GM10266 (cell line): ENCODE data around the gene KIF13A.

ENCODE experiments used
- DNase-seq: peaks from one replicate; pipeline ENCODE4 v3.0.0; 2012; ENCODE audit errors: extremely low spot score
- CTCF ChIP-seq: IDR thresholded peaks from 2 replicates; pipeline ENCODE4 v1.5.1; 2012; ENCODE audit warnings: mild to moderate bottlenecking, low read depth; ENCODE audit not compliant: control insufficient read depth, insufficient read depth; ENCODE audit errors: missing control alignments

The KIF13A gene

GRCh38 chr6:17712576-17712975 lies 274.9 kb downstream of the KIF13A start:
- TF ChIP-seq CTCF, result no peak
- DNase-seq, result no peak

- no peak for DNase-seq
- TF ChIP-seq CTCF, result no peak
These were observed 277.1 kb downstream of the KIF13A start for GRCh38 chr6:17710331-17710730.

GRCh38 chr6:17709476-17709875 lies 278.0 kb downstream of the KIF13A start:
- TF ChIP-seq CTCF, result no peak
- no peak for DNase-seq
